CD4-positive, alpha-beta T cell (primary cell): ENCODE data around the gene PPP2R5D. TPM values are rescaled to one million over a fixed set of nuclear protein-coding genes. Genes with fewer than 3 reads are reported as not detected.

ENCODE experiments used
- ATAC-seq: fragments of 200-7000 bp; cut with Tn5 transposase; one replicate; pipeline ENCODE4 v1.10.0; 2022; ENCODE audit warnings: mild to moderate bottlenecking; ENCODE audit not compliant: poor library complexity
- CTCF ChIA-PET: fragments of 350-600 bp; sonication (Branson Sonifier 250); formaldehyde crosslinking; loops from one replicate; lab custom pipeline; 2021; ENCODE audit warnings: antibody characterized with exemption, inconsistent platforms; lab: Charles Lee
- POLR2A ChIA-PET: fragments of 350-600 bp; sonication (Branson Sonifier 250); formaldehyde crosslinking; loops from one replicate; lab custom pipeline; 2021; ENCODE audit warnings: antibody characterized with exemption, inconsistent platforms; lab: Charles Lee
- DNase-seq, 14 experiments: peaks; one replicate each; pipeline ENCODE4 v3.0.0-alpha.2; 2013 to 2020; ENCODE audit warnings: mixed read lengths in 2 of 14
- H3K27ac ChIP-seq, 2 donors: one replicate each; pipeline versions ENCODE4 v1.5.1 to v1.7.0; 2013; ENCODE audit warnings: low read length in 2 of 2, low read depth in 1 of 2, mild to moderate bottlenecking in 1 of 2
- H3K27me3 ChIP-seq, 2 experiments: 1 replicate in 1 of 2; 2 replicates in 1 of 2; pipeline versions ENCODE4 v1.6.1 to v1.7.0; 2013; ENCODE audit warnings: low read length in 2 of 2, control low read depth in 1 of 2, mild to moderate bottlenecking in 1 of 2, moderate library complexity in 1 of 2; ENCODE audit not compliant: insufficient read depth in 2 of 2, control insufficient read depth in 1 of 2
- H3K36me3 ChIP-seq: one replicate; pipeline ENCODE4 v1.6.1; 2013; ENCODE audit warnings: low read length, control low read depth; ENCODE audit not compliant: insufficient read depth
- H3K4me1 ChIP-seq: one replicate; pipeline ENCODE4 v1.6.1; 2013; ENCODE audit warnings: low read length, control low read depth; ENCODE audit not compliant: insufficient read depth
- H3K4me3 ChIP-seq: one replicate; pipeline ENCODE4 v1.5.1; 2013; ENCODE audit warnings: mild to moderate bottlenecking, low read length, moderate library complexity
- H3K9me3 ChIP-seq, 2 experiments: 1 replicate in 1 of 2; 2 replicates in 1 of 2; pipeline versions ENCODE4 v1.6.1 to v1.7.0; 2013; ENCODE audit warnings: low read length in 2 of 2, mild to moderate bottlenecking in 2 of 2, control low read depth in 1 of 2, moderate library complexity in 1 of 2; ENCODE audit not compliant: control insufficient read depth in 1 of 2, insufficient read depth in 1 of 2
- H3K27ac Mint-ChIP-seq: one replicate; pipeline ENCODE4 v1.8.0; 2020; ENCODE audit warnings: mixed read lengths
- H3K27me3 Mint-ChIP-seq: one replicate; pipeline ENCODE4 v1.8.0; 2021; ENCODE audit warnings: mixed read lengths
- H3K36me3 Mint-ChIP-seq: one replicate; pipeline ENCODE4 v1.8.0; 2021; ENCODE audit warnings: low read depth, mixed read lengths
- H3K4me1 Mint-ChIP-seq: one replicate; pipeline ENCODE4 v1.8.0; 2021; ENCODE audit warnings: low read depth, mixed read lengths
- H3K4me3 Mint-ChIP-seq: one replicate; pipeline ENCODE4 v1.8.0; 2020; ENCODE audit warnings: mild to moderate bottlenecking, mixed read lengths
- H3K9me3 Mint-ChIP-seq: one replicate; pipeline ENCODE4 v1.8.0; 2020; ENCODE audit warnings: mixed read lengths
- CTCF ChIP-seq: fragments of 200-600 bp; IDR thresholded peaks from one replicate; pipeline ENCODE4 v1.8.0; 2022; ENCODE audit warnings: antibody characterized with exemption, mild to moderate bottlenecking
- intact Hi-C, 2 experiments: fragments of 100-400 bp; cut with DNase I in 1 of 2; cut with micrococcal nuclease in 1 of 2; formaldehyde crosslinking; loops; one replicate each; pipeline versions ENCODE4 v1.15.1 to v1.9.0; 2023 to 2025; cut with DNase I, micrococcal nuclease
- total RNA-seq, 174 experiments: library from RNA in 2 of 174; stranded (reverse) in 2 of 174; gene quantifications; one replicate each; pipeline ENCODE4 v1.2.3 and lab custom pipeline; 2021 to 2026

PPP2R5D gene
- total RNA-seq, 2 experiments from 2014 or later: 15.3 to 17.5 TPM

GRCh38 chr6:43060755-43061633 is 76.6 kb downstream of the PPP2R5D start:
- peaks cover 30% of the 10 kb centered on the region for H3K36me3 ChIP-seq
- no peak for TF ChIP-seq CTCF
- peaks cover 42% of the 10 kb centered on the region for H3K4me1 Mint-ChIP-seq
- H3K27ac ChIP-seq: no peak overlapping the region
- H3K27me3 Mint-ChIP-seq: no peaks in the 10 kb centered on the region
- H3K27ac Mint-ChIP-seq: peak overlapping the region; percentile 96
- CTCF ChIA-PET: interaction anchor here (1.4 kb wide), 1 partner anchor 83 kb away, joined by 4 read pairs; no protein-coding TSS in a partner anchor
- H3K4me3 ChIP-seq: no peak overlapping the region
- no peaks in the 10 kb centered on the region for H3K9me3 ChIP-seq
- H3K9me3 Mint-ChIP-seq: no peaks in the 10 kb centered on the region
- peak overlapping the region; percentile 91 for H3K4me3 Mint-ChIP-seq
- ATAC-seq (no peak), DNase-seq (no peak)
- POLR2A ChIA-PET: interaction anchor here (1.5 kb wide), 1 partner anchor 131 kb away, joined by 6 read pairs; the partner anchor contains the start of gene CNPY3
- intact Hi-C loops: no loop called here
- H3K27me3 ChIP-seq: no peaks in the 10 kb centered on the region
- H3K4me1 ChIP-seq: peaks cover 26% of the 10 kb centered on the region
- peaks cover 61% of the 10 kb centered on the region for H3K36me3 Mint-ChIP-seq

- H3K27me3 Mint-ChIP-seq: no peaks in the 10 kb centered on the region
- H3K4me3 Mint-ChIP-seq: peak overlapping the region; percentile 32
- ATAC-seq (no peak), DNase-seq (no peak)
- H3K27ac Mint-ChIP-seq: peak overlapping the region; percentile 96
- Histone ChIP-seq H3K27ac (no peak overlapping the region), H3K9me3 (no peaks in the 10 kb centered on the region), H3K36me3 (peaks cover 30% of the 10 kb centered on the region), H3K4me3 (no peak overlapping the region), H3K27me3 (no peaks in the 10 kb centered on the region), H3K4me1 (peaks cover 26% of the 10 kb centered on the region)
- CTCF ChIA-PET: no interaction called here
- TF ChIP-seq CTCF: no peak
- H3K9me3 Mint-ChIP-seq: no peaks in the 10 kb centered on the region
- peaks cover 38% of the 10 kb centered on the region for H3K4me1 Mint-ChIP-seq
- peaks cover 66% of the 10 kb centered on the region for H3K36me3 Mint-ChIP-seq
- POLR2A ChIA-PET: no interaction called here
- intact Hi-C loops: no loop called here
Observed at GRCh38 chr6:43061861-43062260, 77.5 kb downstream of the PPP2R5D start.

Other genes starting within 250 kb of the PPP2R5D start
- gene TBCC, start 238.5 kb upstream of the PPP2R5D start, total RNA-seq: 10 to 100 TPM; 67.3 to 68.3 TPM
- gene BICRAL, start 202.5 kb upstream of the PPP2R5D start, total RNA-seq: 10 to 100 TPM; 15.0 to 15.8 TPM
- gene RPL7L1, start 105.0 kb upstream of the PPP2R5D start, total RNA-seq: 10 to 100 TPM; 76.1 TPM
- gene PTCRA, start 68.5 kb upstream of the PPP2R5D start, total RNA-seq: not detected
- 10 to 100 TPM; 41.2 to 43.8 TPM for gene CNPY3, start 55.1 kb upstream of the PPP2R5D start, total RNA-seq
- gene GNMT, start 23.8 kb upstream of the PPP2R5D start, total RNA-seq: 1 to 10 TPM; 1.2 to 2.1 TPM
- 10 to 100 TPM; 12.8 to 13.6 TPM for gene PEX6, start 5.4 kb upstream of the PPP2R5D start, total RNA-seq
- gene MEA1, start 29.4 kb downstream of the PPP2R5D start, total RNA-seq: 10 to 100 TPM; 13.6 to 17.0 TPM
- 10 to 100 TPM; 21.0 to 22.3 TPM for gene KLHDC3, start 29.7 kb downstream of the PPP2R5D start, total RNA-seq
- 10 to 100 TPM; 17.2 to 17.7 TPM for gene RRP36, start 37.1 kb downstream of the PPP2R5D start, total RNA-seq
- gene CUL7, start 69.3 kb downstream of the PPP2R5D start, total RNA-seq: 1 to 10 TPM; 5.9 to 6.9 TPM
- 10 to 100 TPM; 42.8 to 48.0 TPM for gene MRPL2, start 74.9 kb downstream of the PPP2R5D start, total RNA-seq
- gene KLC4, start 75.1 kb downstream of the PPP2R5D start, total RNA-seq: 10 to 100 TPM; 39.6 to 40.8 TPM
- 1 to 10 TPM; 1.2 to 1.6 TPM for gene PTK7, start 91.7 kb downstream of the PPP2R5D start, total RNA-seq
- 10 to 100 TPM; 22.8 to 23.7 TPM for gene SRF, start 186.7 kb downstream of the PPP2R5D start, total RNA-seq
- gene CUL9, start 197.6 kb downstream of the PPP2R5D start, total RNA-seq: 10 to 100 TPM; 75.5 to 79.2 TPM
- 10 to 100 TPM; 27.3 to 30.6 TPM for gene DNPH1, start 244.9 kb downstream of the PPP2R5D start, total RNA-seq